Measurements from ENCODE around the gene TSC22D1.

DNA sequence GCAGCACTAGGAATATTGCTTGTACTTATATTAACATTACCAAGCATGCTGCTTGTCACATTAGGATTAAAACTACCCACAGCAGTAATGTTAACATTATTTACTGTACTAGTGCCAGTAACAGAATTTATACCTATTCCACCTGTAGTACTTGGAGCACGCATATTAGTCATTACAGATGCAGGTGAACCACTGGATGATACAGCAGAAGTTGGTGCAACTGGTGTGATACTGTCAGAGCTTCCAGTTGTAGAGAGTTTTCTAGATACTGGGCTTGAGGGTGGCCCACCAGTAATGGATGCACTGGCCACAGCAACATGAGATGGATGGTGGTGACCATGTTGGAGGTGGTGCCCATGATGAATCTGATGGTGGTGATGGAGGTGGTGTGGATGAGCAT lies 1.1 kb downstream of the TSC22D1 start:
- TF ChIP-seq POLR2A (IDR thresholded peaks at IDR 0.05), result no peak
- TF ChIP-seq, protein P1, sequence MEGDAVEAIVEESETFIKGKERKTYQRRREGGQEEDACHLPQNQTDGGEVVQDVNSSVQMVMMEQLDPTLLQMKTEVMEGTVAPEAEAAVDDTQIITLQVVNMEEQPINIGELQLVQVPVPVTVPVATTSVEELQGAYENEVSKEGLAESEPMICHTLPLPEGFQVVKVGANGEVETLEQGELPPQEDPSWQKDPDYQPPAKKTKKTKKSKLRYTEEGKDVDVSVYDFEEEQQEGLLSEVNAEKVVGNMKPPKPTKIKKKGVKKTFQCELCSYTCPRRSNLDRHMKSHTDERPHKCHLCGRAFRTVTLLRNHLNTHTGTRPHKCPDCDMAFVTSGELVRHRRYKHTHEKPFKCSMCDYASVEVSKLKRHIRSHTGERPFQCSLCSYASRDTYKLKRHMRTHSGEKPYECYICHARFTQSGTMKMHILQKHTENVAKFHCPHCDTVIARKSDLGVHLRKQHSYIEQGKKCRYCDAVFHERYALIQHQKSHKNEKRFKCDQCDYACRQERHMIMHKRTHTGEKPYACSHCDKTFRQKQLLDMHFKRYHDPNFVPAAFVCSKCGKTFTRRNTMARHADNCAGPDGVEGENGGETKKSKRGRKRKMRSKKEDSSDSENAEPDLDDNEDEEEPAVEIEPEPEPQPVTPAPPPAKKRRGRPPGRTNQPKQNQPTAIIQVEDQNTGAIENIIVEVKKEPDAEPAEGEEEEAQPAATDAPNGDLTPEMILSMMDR (IDR thresholded peaks at IDR 0.05), result no peak

All from Peyer's patch (tissue), 4 donors.